CD4-positive, alpha-beta T cell (primary cell): Measurements from ENCODE around the gene FARP1. TPM values are rescaled to one million over a fixed set of nuclear protein-coding genes. Genes with fewer than 3 reads are reported as not detected.

Source experiments
- ATAC-seq: fragments of 200-7000 bp; cut with Tn5 transposase; one replicate; pipeline ENCODE4 v1.10.0; 2022; ENCODE audit warnings: mild to moderate bottlenecking; ENCODE audit not compliant: poor library complexity
- CTCF ChIA-PET: fragments of 350-600 bp; sonication (Branson Sonifier 250); formaldehyde crosslinking; loops from one replicate; lab custom pipeline; 2021; ENCODE audit warnings: antibody characterized with exemption, inconsistent platforms; lab: Charles Lee
- POLR2A ChIA-PET: fragments of 350-600 bp; sonication (Branson Sonifier 250); formaldehyde crosslinking; loops from one replicate; lab custom pipeline; 2021; ENCODE audit warnings: antibody characterized with exemption, inconsistent platforms; lab: Charles Lee
- DNase-seq, 14 experiments: peaks; one replicate each; pipeline ENCODE4 v3.0.0-alpha.2; 2013 to 2020; ENCODE audit warnings: mixed read lengths in 2 of 14
- H3K27ac ChIP-seq, 2 donors: one replicate each; pipeline versions ENCODE4 v1.5.1 to v1.7.0; 2013; ENCODE audit warnings: low read length in 2 of 2, low read depth in 1 of 2, mild to moderate bottlenecking in 1 of 2
- H3K27me3 ChIP-seq, 2 experiments: 1 replicate in 1 of 2; 2 replicates in 1 of 2; pipeline versions ENCODE4 v1.6.1 to v1.7.0; 2013; ENCODE audit warnings: low read length in 2 of 2, control low read depth in 1 of 2, mild to moderate bottlenecking in 1 of 2, moderate library complexity in 1 of 2; ENCODE audit not compliant: insufficient read depth in 2 of 2, control insufficient read depth in 1 of 2
- H3K36me3 ChIP-seq: one replicate; pipeline ENCODE4 v1.6.1; 2013; ENCODE audit warnings: low read length, control low read depth; ENCODE audit not compliant: insufficient read depth
- H3K4me1 ChIP-seq: one replicate; pipeline ENCODE4 v1.6.1; 2013; ENCODE audit warnings: low read length, control low read depth; ENCODE audit not compliant: insufficient read depth
- H3K4me3 ChIP-seq: one replicate; pipeline ENCODE4 v1.5.1; 2013; ENCODE audit warnings: mild to moderate bottlenecking, low read length, moderate library complexity
- H3K9me3 ChIP-seq, 2 experiments: 1 replicate in 1 of 2; 2 replicates in 1 of 2; pipeline versions ENCODE4 v1.6.1 to v1.7.0; 2013; ENCODE audit warnings: low read length in 2 of 2, mild to moderate bottlenecking in 2 of 2, control low read depth in 1 of 2, moderate library complexity in 1 of 2; ENCODE audit not compliant: control insufficient read depth in 1 of 2, insufficient read depth in 1 of 2
- H3K27ac Mint-ChIP-seq: one replicate; pipeline ENCODE4 v1.8.0; 2020; ENCODE audit warnings: mixed read lengths
- H3K27me3 Mint-ChIP-seq: one replicate; pipeline ENCODE4 v1.8.0; 2021; ENCODE audit warnings: mixed read lengths
- H3K36me3 Mint-ChIP-seq: one replicate; pipeline ENCODE4 v1.8.0; 2021; ENCODE audit warnings: low read depth, mixed read lengths
- H3K4me1 Mint-ChIP-seq: one replicate; pipeline ENCODE4 v1.8.0; 2021; ENCODE audit warnings: low read depth, mixed read lengths
- H3K4me3 Mint-ChIP-seq: one replicate; pipeline ENCODE4 v1.8.0; 2020; ENCODE audit warnings: mild to moderate bottlenecking, mixed read lengths
- H3K9me3 Mint-ChIP-seq: one replicate; pipeline ENCODE4 v1.8.0; 2020; ENCODE audit warnings: mixed read lengths
- intact Hi-C, 2 experiments: fragments of 100-400 bp; cut with DNase I in 1 of 2; cut with micrococcal nuclease in 1 of 2; formaldehyde crosslinking; loops; one replicate each; pipeline versions ENCODE4 v1.15.1 to v1.9.0; 2023 to 2025; cut with DNase I, micrococcal nuclease
- total RNA-seq, 174 experiments: library from RNA in 2 of 174; stranded (reverse) in 2 of 174; gene quantifications; one replicate each; pipeline ENCODE4 v1.2.3 and lab custom pipeline; 2021 to 2026
- TF ChIP-seq, protein P1 (sequence below): fragments of 200-600 bp; IDR thresholded peaks from one replicate; pipeline ENCODE4 v1.8.0; 2022; ENCODE audit warnings: antibody characterized with exemption, mild to moderate bottlenecking

Gene FARP1
- total RNA-seq, 2 experiments from 2014 or later: 0.30 TPM; not detected in 1

DNA sequence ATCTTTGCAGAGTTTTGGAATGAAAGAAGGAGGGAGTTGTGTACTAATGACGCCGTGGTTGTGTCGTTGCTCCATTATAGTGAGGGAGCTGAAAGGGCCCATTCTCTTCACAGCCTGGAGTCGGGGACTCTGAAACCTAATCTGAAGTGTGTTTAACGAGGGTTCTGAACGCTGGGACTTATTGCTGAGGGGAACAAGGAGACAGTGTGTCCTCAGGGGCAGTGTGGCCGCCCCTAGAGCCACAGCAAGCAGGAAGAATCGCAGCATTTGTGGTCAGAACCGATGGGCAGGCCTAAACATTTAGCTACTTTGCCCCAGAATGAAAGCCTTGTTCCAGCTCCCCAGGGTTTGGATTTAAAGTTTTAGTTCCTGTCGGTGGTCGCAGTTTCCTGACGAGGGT, 190.6 kb downstream of the FARP1 start:
- intact Hi-C loops: no loop called here
- CTCF ChIA-PET: interaction anchor here (1.1 to 1.5 kb wide), 2 partner anchors 11 to 18 kb away, joined by 4 read pairs; no protein-coding TSS in a partner anchor
- DNase-seq: no peak
- POLR2A ChIA-PET: interaction anchor here (0.6 kb wide), 1 partner anchor 149 kb away, joined by 4 read pairs; no protein-coding TSS in a partner anchor
- Histone ChIP-seq H3K4me1 (no peaks in the 10 kb centered on the region), H3K9me3 (no peaks in the 10 kb centered on the region), H3K27ac (no peak overlapping the region), H3K36me3 (no peaks in the 10 kb centered on the region), H3K4me3 (no peak overlapping the region), H3K27me3 (peaks cover 0 to 7% of the 10 kb centered on the region in 2 experiments)
- Mint-ChIP-seq H3K4me1 (no peaks in the 10 kb centered on the region), H3K27ac (no peak overlapping the region), H3K27me3 (peaks cover 50% of the 10 kb centered on the region), H3K9me3 (no peaks in the 10 kb centered on the region), H3K4me3 (no peak overlapping the region), H3K36me3 (no peaks in the 10 kb centered on the region)
- ATAC-seq: no peak
- TF ChIP-seq, protein P1, sequence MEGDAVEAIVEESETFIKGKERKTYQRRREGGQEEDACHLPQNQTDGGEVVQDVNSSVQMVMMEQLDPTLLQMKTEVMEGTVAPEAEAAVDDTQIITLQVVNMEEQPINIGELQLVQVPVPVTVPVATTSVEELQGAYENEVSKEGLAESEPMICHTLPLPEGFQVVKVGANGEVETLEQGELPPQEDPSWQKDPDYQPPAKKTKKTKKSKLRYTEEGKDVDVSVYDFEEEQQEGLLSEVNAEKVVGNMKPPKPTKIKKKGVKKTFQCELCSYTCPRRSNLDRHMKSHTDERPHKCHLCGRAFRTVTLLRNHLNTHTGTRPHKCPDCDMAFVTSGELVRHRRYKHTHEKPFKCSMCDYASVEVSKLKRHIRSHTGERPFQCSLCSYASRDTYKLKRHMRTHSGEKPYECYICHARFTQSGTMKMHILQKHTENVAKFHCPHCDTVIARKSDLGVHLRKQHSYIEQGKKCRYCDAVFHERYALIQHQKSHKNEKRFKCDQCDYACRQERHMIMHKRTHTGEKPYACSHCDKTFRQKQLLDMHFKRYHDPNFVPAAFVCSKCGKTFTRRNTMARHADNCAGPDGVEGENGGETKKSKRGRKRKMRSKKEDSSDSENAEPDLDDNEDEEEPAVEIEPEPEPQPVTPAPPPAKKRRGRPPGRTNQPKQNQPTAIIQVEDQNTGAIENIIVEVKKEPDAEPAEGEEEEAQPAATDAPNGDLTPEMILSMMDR: no peak

DNA sequence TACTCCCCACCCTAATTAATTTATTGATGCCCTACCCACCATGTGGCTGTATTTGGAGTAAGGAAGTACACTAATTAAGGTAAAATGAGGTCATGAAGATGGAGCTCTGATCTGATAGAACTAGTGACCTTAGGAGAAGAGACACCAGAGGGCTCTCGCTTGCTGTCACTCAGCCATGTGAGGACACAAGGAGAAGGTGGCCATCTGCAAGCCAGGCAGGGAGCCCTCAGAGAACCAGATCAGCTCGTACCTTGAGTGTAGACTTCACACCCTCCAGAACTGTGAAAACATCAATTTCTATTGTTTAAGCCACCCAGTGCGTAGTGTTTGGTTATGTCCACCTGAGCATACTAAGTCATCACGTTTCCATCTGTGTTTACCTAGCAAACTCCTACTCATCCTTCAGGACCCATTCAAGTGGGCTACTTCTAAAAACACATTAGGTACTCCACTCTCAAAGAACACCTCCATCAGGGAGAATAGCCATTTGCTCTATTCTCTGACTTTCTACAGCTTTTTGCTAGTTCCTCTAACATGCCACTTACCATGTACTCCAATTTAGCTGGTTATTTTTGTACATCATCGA, 191.8 kb downstream of the FARP1 start:
- POLR2A ChIA-PET: no interaction called here
- Histone ChIP-seq H3K4me1 (no peaks in the 10 kb centered on the region), H3K27me3 (peaks cover 6 to 7% of the 10 kb centered on the region in 2 experiments), H3K4me3 (no peak overlapping the region), H3K27ac (no peak overlapping the region), H3K9me3 (no peaks in the 10 kb centered on the region), H3K36me3 (no peaks in the 10 kb centered on the region)
- CTCF ChIA-PET: interaction anchor here (0.6 kb wide), 1 partner anchor 72 kb away, joined by 3 read pairs; no protein-coding TSS in a partner anchor
- Mint-ChIP-seq H3K4me1 (no peaks in the 10 kb centered on the region), H3K9me3 (no peaks in the 10 kb centered on the region), H3K27ac (no peak overlapping the region), H3K36me3 (no peaks in the 10 kb centered on the region), H3K27me3 (peaks cover 57% of the 10 kb centered on the region), H3K4me3 (no peak overlapping the region)
- DNase-seq: no peak
- intact Hi-C loops: no loop called here
- no peak for ATAC-seq
- TF ChIP-seq, protein P1: no peak

DNA sequence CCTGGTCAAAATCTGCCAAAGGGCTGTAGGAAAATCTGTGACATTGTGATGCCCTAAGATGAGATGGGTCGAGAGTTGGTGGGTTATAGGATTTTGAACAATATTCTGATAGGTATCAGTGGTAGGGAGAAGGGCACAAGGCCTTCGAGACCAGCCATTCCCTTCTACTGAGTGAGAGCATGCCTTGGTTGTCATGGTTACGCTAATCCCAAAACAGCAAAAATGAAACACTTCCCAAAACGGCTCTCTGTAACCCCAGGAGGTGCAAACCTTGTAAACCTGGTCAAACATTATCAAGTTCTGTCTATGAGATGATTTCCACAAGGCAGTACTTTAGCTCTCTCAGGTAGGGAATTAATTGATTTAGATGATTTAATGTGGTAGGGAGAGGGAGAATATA, 192.8 kb downstream of the FARP1 start:
- H3K27ac Mint-ChIP-seq: no peak overlapping the region
- Histone ChIP-seq H3K27ac (no peak overlapping the region), H3K27me3 (peaks cover 6 to 7% of the 10 kb centered on the region in 2 experiments), H3K4me3 (no peak overlapping the region), H3K4me1 (no peaks in the 10 kb centered on the region), H3K36me3 (no peaks in the 10 kb centered on the region), H3K9me3 (no peaks in the 10 kb centered on the region)
- no peak overlapping the region for H3K4me3 Mint-ChIP-seq
- ChIA-PET CTCF (no interaction called here), POLR2A (no interaction called here)
- no peaks in the 10 kb centered on the region for H3K36me3 Mint-ChIP-seq
- ATAC-seq (no peak), DNase-seq (no peak)
- no peaks in the 10 kb centered on the region for H3K9me3 Mint-ChIP-seq
- peaks cover 58% of the 10 kb centered on the region for H3K27me3 Mint-ChIP-seq
- intact Hi-C loops: no loop called here
- TF ChIP-seq, protein P1: no peak
- H3K4me1 Mint-ChIP-seq: no peaks in the 10 kb centered on the region
